HG03565 (cell line): ENCODE measurements around the gene ADCK2.
"Not testable (repeated sequence)": the region's sequence is repeated elsewhere in the genome, so short reads cannot be mapped to it uniquely, and the experiment has no call there.

ENCODE experiments used
- ATAC-seq: cut with Tn5 transposase; IDR thresholded peaks from one replicate; pipeline ENCODE4 v1.9.1; 2021; ENCODE audit warnings: mild to moderate bottlenecking, moderate library complexity; ENCODE audit not compliant: unreplicated experiment

The ADCK2 gene

GRCh38 chr7:140734729-140735128, 62.0 kb downstream of the ADCK2 start:
- no peak for ATAC-seq

DNA sequence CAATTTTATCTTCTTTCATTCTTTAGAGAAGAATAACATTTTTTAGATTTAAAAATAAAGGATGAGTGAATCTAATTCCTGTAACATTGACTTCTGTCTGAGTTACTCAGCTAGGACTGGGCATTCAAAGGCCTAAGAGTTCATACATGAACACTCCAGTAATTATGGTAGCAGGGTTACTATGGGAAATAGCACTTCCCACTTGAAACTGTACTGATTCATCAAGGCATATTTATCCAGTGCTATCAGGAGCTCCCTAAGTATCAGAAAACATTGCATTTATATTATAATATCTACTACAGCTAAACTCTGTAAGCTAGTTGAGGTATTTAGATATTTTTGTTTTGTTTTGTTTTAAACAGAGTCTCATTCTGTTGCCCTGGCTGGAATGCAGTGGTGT, 65.5 kb downstream of the ADCK2 start:
- ATAC-seq: no peak

GRCh38 chr7:140743255-140743654, 70.5 kb downstream of the ADCK2 start:
- not testable (repeated sequence) for ATAC-seq

- no peak for ATAC-seq
These were observed 71.3 kb downstream of the ADCK2 start for GRCh38 chr7:140744005-140744404.
